GM20000 (cell line): ENCODE data around the gene PLEKHH1.
"Not testable (repeated sequence)": the region's sequence is repeated elsewhere in the genome, so short reads cannot be mapped to it uniquely, and the experiment has no call there.

Experiments used
- DNase-seq: peaks from one replicate; pipeline ENCODE4 v3.0.0; 2012; ENCODE audit warnings: low spot score
- CTCF ChIP-seq: IDR thresholded peaks from 2 replicates; pipeline ENCODE4 v1.5.1; 2012; ENCODE audit warnings: mild to moderate bottlenecking, control low read depth; ENCODE audit errors: extremely low read depth, missing control alignments

Gene PLEKHH1

GRCh38 chr14:67620217-67620785 lies 87.2 kb downstream of the PLEKHH1 start:
- no peak for DNase-seq
- no peak for TF ChIP-seq CTCF

DNA sequence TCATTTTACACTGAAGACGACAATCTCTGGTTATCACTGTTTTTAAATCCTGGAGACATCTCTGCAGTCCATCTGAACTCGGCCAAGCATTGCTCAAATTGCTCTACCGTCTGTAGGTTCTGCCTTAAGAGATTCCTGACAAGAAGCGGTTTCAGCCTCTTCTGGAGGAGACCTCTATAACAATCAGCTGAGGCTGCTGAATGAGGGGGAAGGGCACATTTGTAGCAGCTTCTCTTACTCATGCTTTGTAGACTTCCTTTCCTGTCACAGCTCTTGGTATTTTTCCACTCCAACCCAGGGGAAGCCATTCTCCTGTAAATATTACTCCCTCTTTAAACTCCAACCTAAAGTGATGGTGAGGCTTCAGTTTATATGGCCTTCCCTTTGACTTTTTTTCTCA lies 89.6 kb downstream of the PLEKHH1 start:
- TF ChIP-seq CTCF, result no peak
- no peak for DNase-seq

GRCh38 chr14:67623114-67623513 lies 90.0 kb downstream of the PLEKHH1 start:
- no peak for DNase-seq
- no peak for TF ChIP-seq CTCF

DNA sequence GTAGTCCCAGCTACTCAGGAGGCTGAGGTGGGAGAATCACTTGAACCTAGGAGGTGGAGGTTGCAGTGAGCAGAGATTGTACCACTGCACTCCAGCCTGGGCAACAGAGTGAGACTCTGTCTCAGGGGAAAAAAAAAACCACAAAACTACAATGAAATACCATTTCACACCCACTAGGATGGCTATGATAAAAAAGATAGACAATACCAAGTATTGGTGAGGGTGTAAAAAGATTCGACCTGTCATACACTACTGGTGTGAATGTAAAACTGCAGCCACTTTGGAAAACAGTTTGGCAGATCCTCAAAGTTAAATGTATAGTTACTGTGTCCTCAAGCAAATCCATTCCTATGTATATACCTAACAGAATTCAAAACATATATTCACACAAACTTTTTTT lies 93.0 kb downstream of the PLEKHH1 start:
- not testable (repeated sequence) for DNase-seq

DNA sequence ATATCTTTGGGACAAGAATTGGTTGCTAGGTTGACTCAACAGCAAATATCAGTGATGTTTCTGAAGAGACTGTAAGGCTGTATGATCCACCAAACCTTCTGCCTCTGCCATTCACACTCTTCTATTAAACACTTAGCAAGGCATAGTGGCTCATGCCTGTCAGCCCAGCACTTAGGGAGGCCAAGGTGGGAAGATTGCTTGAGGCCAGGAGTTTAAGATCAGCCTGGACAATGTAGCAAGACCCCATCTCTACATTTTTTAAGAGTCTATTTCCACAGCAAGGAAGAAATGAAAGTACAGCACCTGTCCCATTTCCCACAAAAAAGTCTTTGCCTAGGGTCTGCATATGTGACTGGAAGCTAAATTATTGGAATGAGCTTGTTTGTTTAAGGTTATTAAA lies 94.4 kb downstream of the PLEKHH1 start:
- no peak for DNase-seq
- TF ChIP-seq CTCF, result no peak

GRCh38 chr14:67630186-67630585 lies 97.1 kb downstream of the PLEKHH1 start:
- TF ChIP-seq CTCF, result no peak
- DNase-seq, result no peak

DNA sequence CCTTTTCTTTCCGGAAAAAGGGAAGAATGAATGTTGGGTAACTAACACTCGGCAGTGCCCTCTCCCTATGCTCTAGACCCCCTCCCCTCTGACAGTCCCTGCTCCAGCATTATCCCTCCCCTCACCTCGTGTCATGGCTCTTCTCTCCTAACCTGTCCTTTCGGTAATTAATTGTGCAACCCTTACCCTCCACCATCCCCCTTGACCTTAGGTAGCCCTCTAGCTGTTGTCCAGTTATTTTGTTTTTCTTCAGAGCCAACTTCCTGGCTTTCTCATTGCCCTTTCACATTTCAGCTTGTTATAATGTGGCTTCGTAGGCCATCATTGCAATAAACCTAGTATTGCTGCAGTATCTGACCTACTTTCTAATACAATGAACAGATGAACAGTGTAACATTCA lies 97.8 kb downstream of the PLEKHH1 start:
- DNase-seq, result no peak

More for the DNA sequence above, 97.8 kb downstream of the PLEKHH1 start:
- TF ChIP-seq CTCF, result no peak
